ENCODE measurements around the gene STPG3. TPM values are rescaled to one million over a fixed set of nuclear protein-coding genes. Genes with fewer than 3 reads are reported as not detected.

Gene STPG3
- total and polyA plus RNA-seq, 2 donors: 0.09 to 0.43 TPM

DNA sequence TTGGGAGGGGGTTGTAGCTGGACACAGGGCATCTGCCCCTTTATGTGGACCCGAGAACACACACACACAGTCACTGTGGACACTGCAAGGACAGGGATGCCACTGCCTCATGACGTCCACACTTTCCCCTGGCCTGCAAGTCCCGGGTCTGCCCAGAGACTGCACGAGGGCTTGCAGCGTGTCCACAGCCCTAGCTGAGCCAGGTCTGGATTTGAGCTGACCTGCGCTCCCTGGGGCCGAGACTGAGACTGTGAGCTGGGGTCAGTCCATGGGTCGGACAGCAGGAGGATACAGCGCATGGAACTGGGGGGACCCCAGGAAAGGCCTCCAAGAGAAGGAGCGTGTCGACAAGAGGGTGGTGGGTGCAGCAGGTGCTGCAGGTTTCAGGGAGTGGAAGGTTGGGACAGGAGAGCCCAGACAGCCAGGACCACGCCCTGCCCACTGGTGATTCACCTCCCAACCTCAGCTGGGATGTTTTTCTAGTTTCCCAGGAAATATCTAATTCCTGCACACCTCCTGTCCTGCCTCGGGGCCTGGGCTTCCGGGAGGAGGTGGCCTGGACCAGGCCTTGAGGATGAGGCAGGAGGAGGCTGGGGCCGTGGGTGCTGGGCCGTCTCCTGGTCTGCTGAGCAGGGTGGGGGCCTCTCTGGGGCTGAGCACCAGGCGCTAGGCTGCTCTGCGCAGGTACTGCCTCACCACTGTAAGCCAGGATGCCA, 24.6 kb upstream of the STPG3 start:
- H3K4me1 ChIP-seq (ENCODE audit: control insufficient read depth in 2 of 2, insufficient read depth in 2 of 2, low read length in 2 of 2): peaks cover 17 to 20% of the 10 kb centered on the region in 2 donors
- H3K27me3 ChIP-seq (ENCODE audit: control insufficient read depth in 2 of 2, insufficient read depth in 1 of 2, low read length in 1 of 2): peaks cover 20 to 69% of the 10 kb centered on the region in 2 donors
- H3K36me3 ChIP-seq (ENCODE audit: control insufficient read depth in 2 of 2, insufficient read depth in 2 of 2, low read length in 1 of 2): no peaks in the 10 kb centered on the region
- H3K9me3 ChIP-seq (ENCODE audit: control insufficient read depth in 2 of 2, insufficient read depth in 1 of 2, low read length in 1 of 2): no peaks in the 10 kb centered on the region
- DNase-seq (ENCODE audit: low read depth in 6 of 9, low spot score in 9 of 9): no peak
- H3K4me3 ChIP-seq (ENCODE audit: low read length in 2 of 2): no peak overlapping the region
- 82% methylated on average over 18 of the region's 18 CpGs for WGBS
- no peak overlapping the region for H3K27ac ChIP-seq (ENCODE audit: low read depth in 1 of 2, low read length in 1 of 2)

- no peak within 1 kb of the TSS for H3K27ac ChIP-seq (ENCODE audit: low read depth in 1 of 2, low read length in 1 of 2)
- peaks cover 10 to 20% of the 10 kb centered on the region in 2 donors for H3K4me1 ChIP-seq (ENCODE audit: control insufficient read depth in 2 of 2, insufficient read depth in 2 of 2, low read length in 2 of 2)
- 49% methylated on average over 25 of the region's 25 CpGs for WGBS
- H3K36me3 ChIP-seq (ENCODE audit: control insufficient read depth in 2 of 2, insufficient read depth in 2 of 2, low read length in 1 of 2): no peaks in the 10 kb centered on the region
- peak in 8 of 9 donors; percentile 46 to 86 (median 74) for DNase-seq (ENCODE audit: low read depth in 6 of 9, low spot score in 9 of 9)
- no peak within 1 kb of the TSS for H3K4me3 ChIP-seq (ENCODE audit: low read length in 2 of 2)
- H3K9me3 ChIP-seq (ENCODE audit: control insufficient read depth in 2 of 2, insufficient read depth in 1 of 2, low read length in 1 of 2): no peaks in the 10 kb centered on the region
- peaks cover 12 to 72% of the 10 kb centered on the region in 2 donors for H3K27me3 ChIP-seq (ENCODE audit: control insufficient read depth in 2 of 2, insufficient read depth in 1 of 2, low read length in 1 of 2)
Observed at GRCh38 chr9:137227054-137227852, 23.8 kb upstream of the STPG3 start, which contains the start of gene RNF224. RNF224 (plus strand) TSS chr9:137227502; CDS start chr9:137228336, 834 bp downstream.

DNA sequence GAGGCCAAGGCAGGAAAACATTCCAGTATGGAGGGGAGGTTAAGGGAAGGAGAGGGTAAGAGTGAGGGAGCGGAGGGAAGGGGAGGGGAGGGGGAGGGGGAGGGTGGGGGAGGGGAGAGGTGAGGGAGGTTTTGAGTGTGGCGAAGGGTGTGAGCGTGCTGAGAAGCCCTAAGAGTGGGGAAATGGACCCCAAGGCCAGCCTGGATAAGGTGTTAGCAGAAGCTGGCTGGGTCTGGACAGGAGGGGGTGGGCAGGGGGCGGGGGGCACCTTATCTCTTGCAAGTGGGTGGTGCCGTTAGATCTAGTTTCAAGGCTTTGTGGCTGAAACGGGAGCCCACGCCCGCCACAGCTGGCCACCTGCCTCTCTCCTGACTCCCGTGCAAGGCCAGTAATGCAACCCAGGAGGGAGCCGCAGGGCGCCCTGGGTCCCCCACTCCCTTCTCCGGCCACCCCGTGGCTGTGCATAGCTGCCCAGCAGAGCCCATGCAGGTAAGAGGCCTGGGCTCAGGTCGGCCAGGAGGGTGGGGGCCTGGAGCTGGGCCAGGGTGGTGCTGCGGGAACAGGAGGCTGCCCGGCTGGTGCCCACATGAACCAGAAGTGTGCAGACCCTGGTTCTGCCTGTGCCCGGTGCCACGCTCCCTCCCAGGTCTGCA, 23.1 kb upstream of the STPG3 start:
- Histone ChIP-seq H3K9me3 (ENCODE audit: control insufficient read depth in 2 of 2, insufficient read depth in 1 of 2, low read length in 1 of 2) (no peaks in the 10 kb centered on the region), H3K27me3 (ENCODE audit: control insufficient read depth in 2 of 2, insufficient read depth in 1 of 2, low read length in 1 of 2) (peaks cover 6 to 72% of the 10 kb centered on the region in 2 donors), H3K36me3 (ENCODE audit: control insufficient read depth in 2 of 2, insufficient read depth in 2 of 2, low read length in 1 of 2) (no peaks in the 10 kb centered on the region), H3K4me1 (ENCODE audit: control insufficient read depth in 2 of 2, insufficient read depth in 2 of 2, low read length in 2 of 2) (peaks cover 4 to 15% of the 10 kb centered on the region in 2 donors), H3K27ac (ENCODE audit: low read depth in 1 of 2, low read length in 1 of 2) (no peak overlapping the region), H3K4me3 (ENCODE audit: low read length in 2 of 2) (no peak overlapping the region)
- no peak for DNase-seq (ENCODE audit: low read depth in 6 of 9, low spot score in 9 of 9)
- WGBS: 55% methylated on average over 18 of the region's 18 CpGs

DNA sequence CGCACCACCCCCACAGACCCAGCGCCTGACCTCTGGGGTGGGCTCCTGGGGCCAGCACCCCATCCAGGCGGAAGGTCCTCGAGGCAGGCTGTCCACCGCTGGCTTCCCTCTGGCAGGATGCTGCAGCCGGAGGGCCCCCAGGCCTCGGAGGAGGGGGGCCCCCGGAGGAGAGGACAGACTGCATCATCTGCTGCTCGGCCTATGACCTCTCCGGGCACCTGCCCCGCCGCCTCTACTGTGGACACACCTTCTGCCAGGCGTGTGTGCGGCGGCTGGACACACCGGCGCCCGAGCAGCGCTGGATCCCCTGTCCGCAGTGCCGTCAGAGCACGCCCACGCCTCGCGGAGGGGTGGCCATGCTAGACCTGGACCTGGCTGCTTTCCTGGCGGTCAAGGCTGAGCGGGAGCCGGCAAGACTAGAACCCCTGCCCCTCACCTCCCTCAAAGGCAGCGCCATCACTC, 22.5 kb upstream of the STPG3 start:
- no peak for DNase-seq (ENCODE audit: low read depth in 6 of 9, low spot score in 9 of 9)
- H3K36me3 ChIP-seq (ENCODE audit: control insufficient read depth in 2 of 2, insufficient read depth in 2 of 2, low read length in 1 of 2): no peaks in the 10 kb centered on the region
- H3K27me3 ChIP-seq (ENCODE audit: control insufficient read depth in 2 of 2, insufficient read depth in 1 of 2, low read length in 1 of 2): peaks cover 6 to 76% of the 10 kb centered on the region in 2 donors
- no peak overlapping the region for H3K4me3 ChIP-seq (ENCODE audit: low read length in 2 of 2)
- peaks cover 4 to 13% of the 10 kb centered on the region in 2 donors for H3K4me1 ChIP-seq (ENCODE audit: control insufficient read depth in 2 of 2, insufficient read depth in 2 of 2, low read length in 2 of 2)
- no peak overlapping the region for H3K27ac ChIP-seq (ENCODE audit: low read depth in 1 of 2, low read length in 1 of 2)
- no peaks in the 10 kb centered on the region for H3K9me3 ChIP-seq (ENCODE audit: control insufficient read depth in 2 of 2, insufficient read depth in 1 of 2, low read length in 1 of 2)
- WGBS: 80% methylated on average over 29 of the region's 29 CpGs

DNA sequence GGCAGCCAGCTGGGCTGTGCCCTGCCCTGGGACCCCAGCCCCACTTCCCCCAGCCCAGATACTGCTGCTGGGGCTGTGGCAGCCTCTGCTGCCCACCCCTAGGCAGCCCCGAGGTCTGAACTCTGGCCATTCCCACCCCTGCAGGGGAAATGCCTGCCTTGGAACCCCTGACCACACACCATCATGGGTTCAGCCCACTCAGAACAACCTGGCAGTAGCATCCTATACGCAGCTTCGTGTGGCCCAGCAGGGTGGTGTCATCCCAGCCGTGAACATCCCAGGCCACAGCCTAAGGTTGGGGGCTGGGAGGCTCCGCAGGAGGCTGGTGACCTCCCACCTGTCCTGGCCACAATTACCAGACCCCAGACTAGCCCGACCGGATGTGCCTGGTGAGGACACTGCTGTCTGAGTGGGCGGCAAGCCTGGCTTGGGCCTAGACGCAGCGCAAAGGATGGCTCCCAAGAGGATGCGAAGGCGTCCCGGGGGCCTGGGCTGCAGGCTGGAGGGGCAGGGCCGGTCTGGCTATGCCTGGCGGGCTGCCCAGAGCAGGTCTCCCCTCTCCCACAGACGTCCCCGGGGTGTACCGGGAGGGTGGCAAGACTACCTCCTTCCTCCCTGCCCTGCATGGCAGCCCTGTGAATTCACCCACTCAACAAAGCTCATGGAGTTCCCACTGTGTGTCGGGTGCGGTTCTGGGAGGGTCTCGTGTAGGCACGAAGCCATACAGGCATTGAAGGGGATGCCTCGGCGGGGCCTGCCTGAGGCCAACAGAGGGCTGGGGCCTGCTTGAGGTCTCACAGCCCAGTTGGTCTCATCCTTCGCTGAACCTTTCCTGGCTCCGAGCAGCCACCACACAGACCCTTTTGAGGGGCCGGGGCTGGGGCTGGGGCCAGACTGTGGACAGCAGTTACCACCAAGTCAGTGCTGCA, 21.9 kb upstream of the STPG3 start:
- Histone ChIP-seq H3K27ac (ENCODE audit: low read depth in 1 of 2, low read length in 1 of 2) (no peak overlapping the region), H3K4me3 (ENCODE audit: low read length in 2 of 2) (no peak overlapping the region), H3K9me3 (ENCODE audit: control insufficient read depth in 2 of 2, insufficient read depth in 1 of 2, low read length in 1 of 2) (no peaks in the 10 kb centered on the region), H3K4me1 (ENCODE audit: control insufficient read depth in 2 of 2, insufficient read depth in 2 of 2, low read length in 2 of 2) (peaks cover under 1 to 6% of the 10 kb centered on the region in 2 donors), H3K27me3 (ENCODE audit: control insufficient read depth in 2 of 2, insufficient read depth in 1 of 2, low read length in 1 of 2) (peaks cover 6 to 79% of the 10 kb centered on the region in 2 donors), H3K36me3 (ENCODE audit: control insufficient read depth in 2 of 2, insufficient read depth in 2 of 2, low read length in 1 of 2) (no peaks in the 10 kb centered on the region)
- 85% methylated on average over 27 of the region's 27 CpGs for WGBS
- no peak for DNase-seq (ENCODE audit: low read depth in 6 of 9, low spot score in 9 of 9)

- Histone ChIP-seq H3K9me3 (ENCODE audit: control insufficient read depth in 2 of 2, insufficient read depth in 1 of 2, low read length in 1 of 2) (no peaks in the 10 kb centered on the region), H3K4me1 (ENCODE audit: control insufficient read depth in 2 of 2, insufficient read depth in 2 of 2, low read length in 2 of 2) (peaks cover 0 to 6% of the 10 kb centered on the region in 2 donors), H3K4me3 (ENCODE audit: low read length in 2 of 2) (no peak overlapping the region), H3K27ac (ENCODE audit: low read depth in 1 of 2, low read length in 1 of 2) (no peak overlapping the region), H3K27me3 (ENCODE audit: control insufficient read depth in 2 of 2, insufficient read depth in 1 of 2, low read length in 1 of 2) (peaks cover 6 to 87% of the 10 kb centered on the region in 2 donors), H3K36me3 (ENCODE audit: control insufficient read depth in 2 of 2, insufficient read depth in 2 of 2, low read length in 1 of 2) (no peaks in the 10 kb centered on the region)
- no peak for DNase-seq (ENCODE audit: low read depth in 6 of 9, low spot score in 9 of 9)
- WGBS: 75% methylated on average over 31 of the region's 31 CpGs
Observed at GRCh38 chr9:137229903-137230704, 21.0 kb upstream of the STPG3 start.

- DNase-seq (ENCODE audit: low read depth in 6 of 9, low spot score in 9 of 9): no peak
- 85% methylated on average over 14 of the region's 14 CpGs for WGBS
- Histone ChIP-seq H3K27ac (ENCODE audit: low read depth in 1 of 2, low read length in 1 of 2) (no peak within 1 kb of the TSS), H3K9me3 (ENCODE audit: control insufficient read depth in 2 of 2, insufficient read depth in 1 of 2, low read length in 1 of 2) (no peaks in the 10 kb centered on the region), H3K27me3 (ENCODE audit: control insufficient read depth in 2 of 2, insufficient read depth in 1 of 2, low read length in 1 of 2) (peaks cover 6 to 88% of the 10 kb centered on the region in 2 donors), H3K4me3 (ENCODE audit: low read length in 2 of 2) (no peak within 1 kb of the TSS), H3K4me1 (ENCODE audit: control insufficient read depth in 2 of 2, insufficient read depth in 2 of 2, low read length in 2 of 2) (peaks cover 0 to 6% of the 10 kb centered on the region in 2 donors), H3K36me3 (ENCODE audit: control insufficient read depth in 2 of 2, insufficient read depth in 2 of 2, low read length in 1 of 2) (no peaks in the 10 kb centered on the region)
Observed at GRCh38 chr9:137230705-137231371, 20.2 kb upstream of the STPG3 start, which contains the start of gene SLC34A3. SLC34A3 (plus strand) TSS chr9:137230901; CDS start chr9:137231703, 802 bp downstream.

Measured in thymus (tissue), 11 donors.